Liver (tissue), 9 donors: Measurements from ENCODE around the gene TFAP2D. TPM values are rescaled to one million over a fixed set of nuclear protein-coding genes. Genes with fewer than 3 reads are reported as not detected.

Source experiments
- DNase-seq: peaks from one replicate; pipeline ENCODE4 v3.0.0-alpha.2; 2017; ENCODE audit warnings: low spot score
- H3K27ac ChIP-seq, 2 donors: one replicate each; pipeline ENCODE4 v1.7.0; 2013; ENCODE audit warnings: inconsistent platforms in 2 of 2, low read length in 2 of 2, control low read depth in 1 of 2, low read depth in 1 of 2, mild to moderate bottlenecking in 1 of 2
- H3K27me3 ChIP-seq, 4 donors: one replicate each; pipeline versions ENCODE4 v1.6.1 to v1.7.0; 2013; ENCODE audit warnings: low read length in 3 of 4, inconsistent platforms in 1 of 4, mild to moderate bottlenecking in 1 of 4, moderate library complexity in 1 of 4; ENCODE audit not compliant: control insufficient read depth in 4 of 4, insufficient read depth in 4 of 4
- H3K36me3 ChIP-seq, 4 donors: one replicate each; pipeline versions ENCODE4 v1.6.1 to v1.7.0; 2013; ENCODE audit warnings: low read length in 3 of 4, mild to moderate bottlenecking in 3 of 4, low read depth in 1 of 4, moderate library complexity in 1 of 4; ENCODE audit not compliant: control insufficient read depth in 4 of 4, insufficient read depth in 3 of 4
- H3K4me1 ChIP-seq, 4 donors: one replicate each; pipeline versions ENCODE4 v1.6.1 to v1.7.0; 2013; ENCODE audit warnings: low read length in 3 of 4, mild to moderate bottlenecking in 3 of 4, moderate library complexity in 1 of 4; ENCODE audit not compliant: control insufficient read depth in 4 of 4, insufficient read depth in 4 of 4
- H3K4me3 ChIP-seq, 3 donors: one replicate each; pipeline versions ENCODE4 v1.6.1 to v1.7.0; 2013; ENCODE audit warnings: low read length in 3 of 3, control low read depth in 1 of 3, low read depth in 1 of 3, mild to moderate bottlenecking in 1 of 3
- H3K9ac ChIP-seq, 2 donors: one replicate each; pipeline ENCODE4 v1.7.0; 2013; ENCODE audit warnings: low read length in 2 of 2, mild to moderate bottlenecking in 2 of 2, moderate library complexity in 2 of 2, control low read depth in 1 of 2, low read depth in 1 of 2
- H3K9me3 ChIP-seq, 4 donors: one replicate each; pipeline versions ENCODE4 v1.6.1 to v1.7.0; 2013; ENCODE audit warnings: low read length in 3 of 4; ENCODE audit not compliant: control insufficient read depth in 4 of 4
- EGR1 ChIP-seq, 2 donors: IDR thresholded peaks; 2 replicates each; pipeline ENCODE4 v1.6.1; 2016 to 2018; ENCODE audit warnings: antibody characterized with exemption in 2 of 2, low read depth in 2 of 2
- FOXA1 ChIP-seq: IDR thresholded peaks from 2 replicates; pipeline ENCODE4 v1.6.1; 2016; ENCODE audit warnings: antibody characterized with exemption
- FOXA2 ChIP-seq: IDR thresholded peaks from 2 replicates; pipeline ENCODE4 v1.6.1; 2016; ENCODE audit warnings: antibody characterized with exemption
- HNF4A ChIP-seq, 2 donors: conservative IDR thresholded peaks; 2 replicates each; pipeline ENCODE4 v1.6.1; 2016; ENCODE audit warnings: antibody characterized with exemption in 2 of 2, mild to moderate bottlenecking in 2 of 2
- HNF4G ChIP-seq: IDR thresholded peaks from 2 replicates; pipeline ENCODE4 v1.6.1; 2016; ENCODE audit warnings: antibody characterized with exemption
- JUND ChIP-seq, 2 donors: IDR thresholded peaks; 2 replicates each; pipeline ENCODE4 v1.6.1; 2016; ENCODE audit warnings: antibody characterized with exemption in 2 of 2
- NR2F2 ChIP-seq: IDR thresholded peaks from 2 replicates; pipeline ENCODE4 v1.6.1; 2016; ENCODE audit warnings: antibody characterized with exemption
- SP1 ChIP-seq: IDR thresholded peaks from 2 replicates; pipeline ENCODE4 v1.6.1; 2018; ENCODE audit warnings: antibody characterized with exemption, mild to moderate bottlenecking
- TAF1 ChIP-seq: conservative IDR thresholded peaks from 2 replicates; pipeline ENCODE4 v1.6.1; 2016; ENCODE audit warnings: antibody characterized with exemption, mild to moderate bottlenecking
- WGBS: extraction: QIAGEN DNeasy Blood & Tissue Kit; methylation state at CpG from one replicate; pipeline ENCODE4 v1.1.7; 2013; 5-methylcytosine and 5-hydroxymethylcytosine counted together
- polyA plus RNA-seq, 2 donors: library from polyadenylated mRNA; stranded (reverse) in 1 of 2; unstranded in 1 of 2; fragments of 200-250 nt in 1 of 2; fragments of >200 nt in 1 of 2; fragmentation: Nextera tagmentation in 1 of 2; extraction: Ambion mirVana in 1 of 2; gene quantifications; one replicate each; pipeline versions ENCODE4 v1.2.1 to v1.2.3, GENCODE V29; 2013 to 2015
- total RNA-seq, 2 donors: library from RNA; depleted of rRNA; stranded (reverse); fragments of >200 nt; gene quantifications; one replicate each; pipeline ENCODE4 v1.2.3, GENCODE V29; 2014
- TF ChIP-seq, protein P1 (sequence below): IDR thresholded peaks from 2 replicates; pipeline ENCODE4 v1.6.1; 2016; ENCODE audit warnings: antibody characterized with exemption
- TF ChIP-seq, protein P2 (sequence below): IDR thresholded peaks from 2 replicates; pipeline ENCODE4 v1.6.1; 2016; ENCODE audit warnings: antibody characterized with exemption
- TF ChIP-seq, protein P3 (sequence below): IDR thresholded peaks from 2 replicates; pipeline ENCODE4 v1.6.1; 2016; ENCODE audit warnings: antibody characterized with exemption, mild to moderate bottlenecking
- TF ChIP-seq, protein P4 (sequence below): IDR thresholded peaks from 2 replicates; pipeline ENCODE4 v1.6.1; 2016; ENCODE audit warnings: antibody characterized with exemption
- donor health status: healthy.
- donor health status: healthy.
- donor health status: healthy.
- donor health status: healthy.
- donor health status: healthy.

TFAP2D gene
- not detected for total RNA-seq
- not detected for polyA plus RNA-seq

DNA sequence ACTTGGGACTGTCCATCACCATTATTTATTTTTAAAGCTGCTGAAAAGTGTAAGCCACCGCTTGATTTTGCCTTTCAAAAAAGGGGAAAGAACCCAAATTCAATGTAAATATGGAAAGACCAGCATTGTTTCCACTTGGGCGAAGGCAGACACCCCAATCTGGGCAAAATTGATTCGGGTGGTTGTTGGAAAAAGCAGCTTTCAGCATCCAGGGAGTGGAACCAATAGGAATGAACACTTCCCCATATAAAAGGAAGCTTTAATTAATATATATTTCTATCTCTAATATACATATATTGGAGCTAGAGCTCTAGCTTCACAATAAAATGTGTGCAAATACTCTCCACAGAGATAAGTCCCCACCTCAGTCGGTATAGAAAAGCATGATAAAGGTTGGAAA is at the start of gene TFAP2D:
TFAP2D (plus strand) TSS at position 301 of the 400 bp plus-strand sequence. CDS start 530 bp downstream, outside the sequence.
- DNase-seq: no peak
- Histone ChIP-seq H3K27me3 (peaks cover 0 to 14% (median 7%) of the 10 kb centered on the region in 4 donors), H3K27ac (no peak within 1 kb of the TSS), H3K9me3 (no peaks in the 10 kb centered on the region), H3K4me3 (no peak within 1 kb of the TSS), H3K9ac (no peak within 1 kb of the TSS), H3K4me1 (no peaks in the 10 kb centered on the region), H3K36me3 (no peaks in the 10 kb centered on the region)
- TF ChIP-seq HNF4A (conservative IDR thresholded peaks at IDR 0.05) (no peak), HNF4G (no peak), SP1 (no peak), NR2F2 (no peak), FOXA1 (no peak), FOXA2 (no peak), JUND (IDR thresholded peaks at IDR 0.05) (no peak), EGR1 (IDR thresholded peaks at IDR 0.05; ENCODE audit: low read depth in 2 of 2) (no peak), TAF1 (no peak)
- TF ChIP-seq, protein P1, sequence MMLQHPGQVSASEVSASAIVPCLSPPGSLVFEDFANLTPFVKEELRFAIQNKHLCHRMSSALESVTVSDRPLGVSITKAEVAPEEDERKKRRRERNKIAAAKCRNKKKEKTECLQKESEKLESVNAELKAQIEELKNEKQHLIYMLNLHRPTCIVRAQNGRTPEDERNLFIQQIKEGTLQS: no peak
- TF ChIP-seq, protein P2, sequence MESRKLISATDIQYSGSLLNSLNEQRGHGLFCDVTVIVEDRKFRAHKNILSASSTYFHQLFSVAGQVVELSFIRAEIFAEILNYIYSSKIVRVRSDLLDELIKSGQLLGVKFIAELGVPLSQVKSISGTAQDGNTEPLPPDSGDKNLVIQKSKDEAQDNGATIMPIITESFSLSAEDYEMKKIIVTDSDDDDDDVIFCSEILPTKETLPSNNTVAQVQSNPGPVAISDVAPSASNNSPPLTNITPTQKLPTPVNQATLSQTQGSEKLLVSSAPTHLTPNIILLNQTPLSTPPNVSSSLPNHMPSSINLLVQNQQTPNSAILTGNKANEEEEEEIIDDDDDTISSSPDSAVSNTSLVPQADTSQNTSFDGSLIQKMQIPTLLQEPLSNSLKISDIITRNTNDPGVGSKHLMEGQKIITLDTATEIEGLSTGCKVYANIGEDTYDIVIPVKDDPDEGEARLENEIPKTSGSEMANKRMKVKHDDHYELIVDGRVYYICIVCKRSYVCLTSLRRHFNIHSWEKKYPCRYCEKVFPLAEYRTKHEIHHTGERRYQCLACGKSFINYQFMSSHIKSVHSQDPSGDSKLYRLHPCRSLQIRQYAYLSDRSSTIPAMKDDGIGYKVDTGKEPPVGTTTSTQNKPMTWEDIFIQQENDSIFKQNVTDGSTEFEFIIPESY: no peak
- TF ChIP-seq, protein P3, sequence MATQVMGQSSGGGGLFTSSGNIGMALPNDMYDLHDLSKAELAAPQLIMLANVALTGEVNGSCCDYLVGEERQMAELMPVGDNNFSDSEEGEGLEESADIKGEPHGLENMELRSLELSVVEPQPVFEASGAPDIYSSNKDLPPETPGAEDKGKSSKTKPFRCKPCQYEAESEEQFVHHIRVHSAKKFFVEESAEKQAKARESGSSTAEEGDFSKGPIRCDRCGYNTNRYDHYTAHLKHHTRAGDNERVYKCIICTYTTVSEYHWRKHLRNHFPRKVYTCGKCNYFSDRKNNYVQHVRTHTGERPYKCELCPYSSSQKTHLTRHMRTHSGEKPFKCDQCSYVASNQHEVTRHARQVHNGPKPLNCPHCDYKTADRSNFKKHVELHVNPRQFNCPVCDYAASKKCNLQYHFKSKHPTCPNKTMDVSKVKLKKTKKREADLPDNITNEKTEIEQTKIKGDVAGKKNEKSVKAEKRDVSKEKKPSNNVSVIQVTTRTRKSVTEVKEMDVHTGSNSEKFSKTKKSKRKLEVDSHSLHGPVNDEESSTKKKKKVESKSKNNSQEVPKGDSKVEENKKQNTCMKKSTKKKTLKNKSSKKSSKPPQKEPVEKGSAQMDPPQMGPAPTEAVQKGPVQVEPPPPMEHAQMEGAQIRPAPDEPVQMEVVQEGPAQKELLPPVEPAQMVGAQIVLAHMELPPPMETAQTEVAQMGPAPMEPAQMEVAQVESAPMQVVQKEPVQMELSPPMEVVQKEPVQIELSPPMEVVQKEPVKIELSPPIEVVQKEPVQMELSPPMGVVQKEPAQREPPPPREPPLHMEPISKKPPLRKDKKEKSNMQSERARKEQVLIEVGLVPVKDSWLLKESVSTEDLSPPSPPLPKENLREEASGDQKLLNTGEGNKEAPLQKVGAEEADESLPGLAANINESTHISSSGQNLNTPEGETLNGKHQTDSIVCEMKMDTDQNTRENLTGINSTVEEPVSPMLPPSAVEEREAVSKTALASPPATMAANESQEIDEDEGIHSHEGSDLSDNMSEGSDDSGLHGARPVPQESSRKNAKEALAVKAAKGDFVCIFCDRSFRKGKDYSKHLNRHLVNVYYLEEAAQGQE: no peak
- WGBS: 5% methylated on average over 4 of the region's 4 CpGs

DNA sequence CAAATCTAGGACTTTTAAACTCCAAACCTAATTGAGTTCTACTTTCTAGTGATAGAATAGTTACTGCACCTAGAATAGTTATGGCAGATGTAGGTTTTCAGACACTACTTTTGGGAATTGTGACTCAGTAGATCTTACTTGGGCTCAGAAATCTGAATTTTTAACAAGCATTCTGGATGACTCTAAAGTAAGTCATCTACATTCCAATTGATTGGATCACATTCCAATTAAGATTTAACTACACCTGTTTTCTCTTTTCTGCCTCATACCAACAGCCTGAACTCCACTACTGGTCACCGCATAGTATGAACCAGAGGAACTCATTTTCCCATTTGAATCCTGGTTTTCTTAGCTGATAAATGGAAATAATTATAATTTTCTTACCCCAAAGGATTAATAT is 49.5 kb upstream of the TFAP2D start:
- WGBS: 92% methylated on average over 1 of the region's 1 CpG
- Histone ChIP-seq H3K4me3 (no peak overlapping the region), H3K9ac (no peak overlapping the region), H3K27me3 (peaks cover 0 to 8% (median under 1%) of the 10 kb centered on the region in 4 donors), H3K27ac (no peak overlapping the region), H3K36me3 (no peaks in the 10 kb centered on the region), H3K9me3 (no peaks in the 10 kb centered on the region), H3K4me1 (no peaks in the 10 kb centered on the region)
- DNase-seq: no peak
- TF ChIP-seq, protein P1: no peak
- TF ChIP-seq, protein P2: no peak
- TF ChIP-seq FOXA1: no peak
- TF ChIP-seq, protein P3: no peak
- TF ChIP-seq, protein P4, sequence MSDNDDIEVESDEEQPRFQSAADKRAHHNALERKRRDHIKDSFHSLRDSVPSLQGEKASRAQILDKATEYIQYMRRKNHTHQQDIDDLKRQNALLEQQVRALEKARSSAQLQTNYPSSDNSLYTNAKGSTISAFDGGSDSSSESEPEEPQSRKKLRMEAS: no peak
- TF ChIP-seq TAF1: no peak
- no peak for TF ChIP-seq JUND (IDR thresholded peaks at IDR 0.05)
- TF ChIP-seq NR2F2: no peak
